IMR-90 (cell line): ENCODE measurements around the gene ENDOD1. TPM values are rescaled to one million over a fixed set of nuclear protein-coding genes. Genes with fewer than 3 reads are reported as not detected.

Experiments
- ATAC-seq: fragments of 200-7000 bp; cut with Tn5 transposase; 2 replicates; pipeline ENCODE4 v1.9.1; 2020; ENCODE audit warnings: low read depth, mild to moderate bottlenecking, moderate library complexity
- BruUV-seq: library from RNA; stranded (reverse); fragments of 400-500 nt; replicated peaks from 2 replicates; lab custom pipeline; 2021; lab: Mats Ljungman, UMichigan
- CTCF ChIA-PET: fragments of 300-600 bp; formaldehyde crosslinking; extraction: SDS; loops from one replicate; lab custom pipeline; 2021; ENCODE audit warnings: antibody characterized with exemption; lab: Yijun Ruan, JAX
- POLR2A ChIA-PET: fragments of 300-600 bp; sonication (Branson Sonifier 250); formaldehyde crosslinking; loops from one replicate; lab custom pipeline; 2022; ENCODE audit warnings: antibody characterized with exemption; ENCODE audit not compliant: unreplicated experiment; lab: Charles Lee
- DNase-seq: peaks from one replicate; pipeline ENCODE4 v3.0.0; 2013
- H2AFZ ChIP-seq: replicated peaks from 2 replicates; pipeline ENCODE3; 2013; ENCODE audit warnings: low read length, mild to moderate bottlenecking; ENCODE audit not compliant: poor library complexity
- H2AK5ac ChIP-seq: 2 replicates; pipeline ENCODE4 v1.6.1; 2013; ENCODE audit warnings: low read depth, low read length, inconsistent platforms
- H2AK9ac ChIP-seq: replicated peaks from 2 replicates; pipeline ENCODE3; 2013; ENCODE audit warnings: mild to moderate bottlenecking, low read depth, low read length, moderate library complexity; ENCODE audit not compliant: poor library complexity
- H2BK120ac ChIP-seq: 2 replicates; pipeline ENCODE4 v1.6.1; 2013; ENCODE audit warnings: low read depth, low read length, inconsistent platforms
- H2BK15ac ChIP-seq: 3 replicates; pipeline ENCODE4 v1.6.1; 2013; ENCODE audit warnings: low read depth, low read length, inconsistent platforms
- H2BK20ac ChIP-seq: 2 replicates; pipeline ENCODE4 v1.6.1; 2013; ENCODE audit warnings: low read depth, mild to moderate bottlenecking, inconsistent platforms, low read length, moderate library complexity
- H2BK5ac ChIP-seq: 2 replicates; pipeline ENCODE4 v1.6.1; 2013; ENCODE audit warnings: mild to moderate bottlenecking, low read depth, low read length, inconsistent platforms; ENCODE audit not compliant: poor library complexity, severe bottlenecking
- H3K14ac ChIP-seq: replicated peaks from 2 replicates; pipeline ENCODE4 v1.6.1; 2013; ENCODE audit warnings: low read depth, low read length, inconsistent platforms
- H3K18ac ChIP-seq: 2 replicates; pipeline ENCODE4 v1.6.1; 2013; ENCODE audit warnings: low read depth, low read length, control low read depth
- H3K23ac ChIP-seq: 2 replicates; pipeline ENCODE4 v1.6.1; 2013; ENCODE audit warnings: low read depth, low read length, inconsistent platforms
- H3K27ac ChIP-seq: 2 replicates; pipeline ENCODE4 v1.5.1; 2013; ENCODE audit warnings: mild to moderate bottlenecking, control low read depth, low read length; ENCODE audit not compliant: insufficient read depth
- H3K27me3 ChIP-seq: 2 replicates; pipeline ENCODE4 v1.6.1; 2013; ENCODE audit warnings: low read length; ENCODE audit not compliant: control insufficient read depth, insufficient read depth
- H3K36me3 ChIP-seq: 2 replicates; pipeline ENCODE4 v1.6.1; 2013; ENCODE audit warnings: low read length, mixed read lengths; ENCODE audit not compliant: control insufficient read depth, insufficient read depth
- H3K4ac ChIP-seq: 2 replicates; pipeline ENCODE4 v1.6.1; 2013; ENCODE audit warnings: low read depth, low read length, inconsistent platforms
- H3K4me1 ChIP-seq: 2 replicates; pipeline ENCODE4 v1.6.1; 2013; ENCODE audit warnings: low read length, mixed read lengths; ENCODE audit not compliant: control insufficient read depth, insufficient read depth
- H3K4me2 ChIP-seq: 2 replicates; pipeline ENCODE4 v1.6.1; 2013; ENCODE audit warnings: low read depth, mild to moderate bottlenecking, control low read depth, low read length, moderate library complexity
- H3K4me3 ChIP-seq: 2 replicates; pipeline ENCODE4 v1.5.1; 2013; ENCODE audit warnings: low read depth, mild to moderate bottlenecking, control low read depth, low read length, moderate library complexity; ENCODE audit not compliant: insufficient read depth
- H3K56ac ChIP-seq: 2 replicates; pipeline ENCODE4 v1.6.1; 2013; ENCODE audit warnings: low read length, inconsistent platforms; ENCODE audit not compliant: insufficient read depth; ENCODE audit errors: extremely low read depth
- H3K79me1 ChIP-seq, 2 experiments: 2 replicates each; pipeline ENCODE4 v1.6.1; 2013; ENCODE audit warnings: low read length in 2 of 2, inconsistent platforms in 1 of 2, low read depth in 1 of 2
- H3K9ac ChIP-seq: 2 replicates; pipeline ENCODE4 v1.6.1; 2013; ENCODE audit warnings: low read depth, low read length, control low read depth
- H3K9me1 ChIP-seq: 2 replicates; pipeline ENCODE4 v1.6.1; 2013; ENCODE audit warnings: low read length, inconsistent platforms; ENCODE audit not compliant: insufficient read depth
- H3K9me3 ChIP-seq: 2 replicates; pipeline ENCODE4 v1.6.1; 2013; ENCODE audit warnings: low read length; ENCODE audit not compliant: control insufficient read depth, insufficient read depth
- H4K20me1 ChIP-seq: 2 replicates; pipeline ENCODE4 v1.6.1; 2013; ENCODE audit warnings: low read length, inconsistent platforms; ENCODE audit not compliant: insufficient read depth
- H4K5ac ChIP-seq: 2 replicates; pipeline ENCODE4 v1.6.1; 2013; ENCODE audit warnings: mild to moderate bottlenecking, low read depth, low read length, control low read depth
- H4K8ac ChIP-seq, 2 experiments: 2 replicates each; pipeline ENCODE4 v1.6.1; 2013; ENCODE audit warnings: low read depth in 2 of 2, low read length in 2 of 2, control low read depth in 1 of 2, inconsistent platforms in 1 of 2
- H4K91ac ChIP-seq: 2 replicates; pipeline ENCODE4 v1.6.1; 2013; ENCODE audit warnings: low read depth, low read length, inconsistent platforms; ENCODE audit not compliant: insufficient read depth
- BHLHE40 ChIP-seq: fragments of 150-350 bp; IDR thresholded peaks from 2 replicates; pipeline ENCODE4 v1.6.1; 2016; ENCODE audit warnings: mild to moderate bottlenecking, low read depth, low read length
- CEBPB ChIP-seq: IDR thresholded peaks from 2 replicates; pipeline ENCODE4 v1.6.1; 2012; ENCODE audit warnings: low read depth, low read length, improper control_type of control experiment
- CHD1 ChIP-seq: IDR thresholded peaks from 2 replicates; pipeline ENCODE4 v1.6.1; 2012; ENCODE audit warnings: low read depth, low read length, improper control_type of control experiment
- FOS ChIP-seq: fragments of 150-350 bp; IDR thresholded peaks from 2 replicates; pipeline ENCODE4 v1.6.1; 2016; ENCODE audit warnings: low read depth, low read length
- MAFK ChIP-seq: IDR thresholded peaks from 2 replicates; pipeline ENCODE4 v1.6.1; 2012; ENCODE audit warnings: low read depth, low read length, improper control_type of control experiment
- MAZ ChIP-seq: IDR thresholded peaks from 2 replicates; pipeline ENCODE4 v1.6.1; 2012; ENCODE audit warnings: low read depth, mild to moderate bottlenecking, low read length, improper control_type of control experiment, moderate library complexity, borderline replicate concordance
- MXI1 ChIP-seq: IDR thresholded peaks from 2 replicates; pipeline ENCODE4 v1.6.1; 2012; ENCODE audit warnings: low read depth, mild to moderate bottlenecking, low read length, moderate library complexity, borderline replicate concordance
- NFE2L2 ChIP-seq: fragments of 150-350 bp; IDR thresholded peaks from 2 replicates; pipeline ENCODE4 v1.6.1; 2016; ENCODE audit warnings: low read depth, mild to moderate bottlenecking, low read length
- POLR2A ChIP-seq: IDR thresholded peaks from 2 replicates; pipeline ENCODE4 v1.6.1; 2012; ENCODE audit warnings: mild to moderate bottlenecking, low read depth, low read length
- RAD21 ChIP-seq: IDR thresholded peaks from 2 replicates; pipeline ENCODE4 v1.6.1; 2012; ENCODE audit warnings: low read length, improper control_type of control experiment
- RCOR1 ChIP-seq: IDR thresholded peaks from 2 replicates; pipeline ENCODE4 v1.6.1; 2012; ENCODE audit warnings: mild to moderate bottlenecking, low read length, improper control_type of control experiment; ENCODE audit not compliant: insufficient replicate concordance
- SMC3 ChIP-seq: fragments of 150-350 bp; IDR thresholded peaks from 2 replicates; pipeline ENCODE4 v1.6.1; 2016; ENCODE audit warnings: low read depth, mild to moderate bottlenecking, antibody characterized with exemption, low read length, moderate library complexity
- WGBS, 2 experiments: methylation state at CpG; one replicate each; pipeline versions ENCODE4 v1.1.5 to v1.1.7; 2013; ENCODE audit warnings: missing lambda C conversion rate in 2 of 2; ENCODE audit not compliant: insufficient read length in 1 of 2; ENCODE audit errors: extremely low coverage in 2 of 2; 5-methylcytosine and 5-hydroxymethylcytosine counted together
- dilution Hi-C: fragments of 300-500 bp; cut with HindIII; formaldehyde crosslinking; loops from one replicate; pipeline ENCODE4 v1.14.3; 2018; ENCODE audit warnings: low sequenced_read_pairs; ENCODE audit not compliant: unreplicated experiment
- in situ Hi-C: fragments of 300-500 bp; cut with MboI; formaldehyde crosslinking; loops from 3 replicates; pipeline ENCODE4 v1.14.3; 2019; ENCODE audit warnings: low sequenced_read_pairs, inconsistent platforms, mixed read lengths
- intact Hi-C: fragments of 100-400 bp; cut with micrococcal nuclease; formaldehyde crosslinking; loops from 2 replicates; pipeline ENCODE4 v1.10.0; 2022
- polyA plus RNA-seq, 3 experiments: library from polyadenylated mRNA; depleted of rRNA; stranded (reverse); fragments of >200 nt; gene quantifications; 2 replicates each; pipeline ENCODE4 v1.2.3, GENCODE V29; 2012; ENCODE audit warnings: low replicate concordance in 1 of 3
- total RNA-seq: library from RNA; depleted of rRNA; stranded (reverse); fragments of >200 nt; gene quantifications from 2 replicates; pipeline ENCODE4 v1.2.3, GENCODE V29; 2012
- TF ChIP-seq, protein P1 (sequence below): fragments of 150-350 bp; IDR thresholded peaks from 2 replicates; pipeline ENCODE4 v1.6.1; 2016; ENCODE audit warnings: low read depth, mild to moderate bottlenecking, low read length, moderate library complexity, borderline replicate concordance
- TF ChIP-seq, protein P2 (sequence below): conservative IDR thresholded peaks from 2 replicates; pipeline ENCODE4 v1.5.1; 2012; ENCODE audit warnings: mild to moderate bottlenecking, low read depth, low read length, improper control_type of control experiment
- TF ChIP-seq, protein P3 (sequence below): fragments of 150-350 bp; IDR thresholded peaks from 2 replicates; pipeline ENCODE4 v1.6.1; 2017; ENCODE audit warnings: mild to moderate bottlenecking, antibody characterized with exemption, low read length, low read depth

The ENDOD1 gene
- total and polyA plus RNA-seq, 2 of the 4 experiments (the other 2 are of a cell fraction) = 7.0 to 17.6 TPM

DNA sequence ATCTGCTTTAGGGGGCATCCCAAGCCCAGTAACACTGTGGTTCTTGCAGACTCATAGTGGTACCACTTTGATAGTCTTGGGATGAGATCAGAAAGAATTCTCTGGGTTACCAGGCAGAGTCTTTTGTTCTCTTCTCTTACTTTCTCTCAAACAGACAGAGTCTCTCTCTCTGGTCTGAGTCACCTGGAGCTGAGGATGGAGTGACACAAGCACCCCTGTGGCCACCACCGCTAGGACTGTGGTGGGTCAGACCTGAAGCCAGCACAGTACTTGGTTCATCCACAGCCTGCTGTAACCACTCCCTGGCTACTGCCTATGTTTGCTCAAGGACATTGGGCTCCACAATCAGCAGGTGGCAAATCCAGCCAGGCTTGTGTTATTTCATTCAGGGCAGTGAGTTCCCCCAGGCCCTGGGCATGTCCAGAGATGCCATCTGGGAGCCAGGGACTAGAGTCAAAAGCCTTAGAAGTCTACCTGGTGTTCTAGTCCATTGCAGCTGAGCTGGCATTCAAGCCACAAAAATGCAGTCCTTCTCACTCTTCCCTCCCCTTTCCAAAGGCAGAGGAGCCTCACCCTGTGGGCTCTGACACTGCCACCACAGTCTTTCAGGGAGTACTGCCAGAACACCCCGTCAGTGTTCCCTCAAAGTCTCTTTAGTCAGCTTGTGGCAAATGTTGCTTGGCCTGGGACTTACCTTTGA is 29.9 kb downstream of the ENDOD1 start:
- DNase-seq = no peak
- intact Hi-C loops (no loop called here), in situ Hi-C loops (no loop called here), dilution Hi-C loops (no loop called here)
- Histone ChIP-seq H3K27ac (no peak overlapping the region), H3K4me3 (no peak overlapping the region), H3K27me3 (no peaks in the 10 kb centered on the region), H2AK9ac (no peak overlapping the region), H3K4me1 (no peaks in the 10 kb centered on the region), H2BK5ac (no peak overlapping the region), H2AK5ac (no peak overlapping the region), H2AFZ (no peak overlapping the region), H3K4ac (no peak overlapping the region), H4K8ac (no peak overlapping the region), H2BK15ac (no peak overlapping the region), H3K79me1 (no peaks in the 10 kb centered on the region), H2BK120ac (no peak overlapping the region), H3K9me3 (no peaks in the 10 kb centered on the region), H3K14ac (no peak overlapping the region), H4K5ac (no peak overlapping the region), H4K20me1 (no peaks in the 10 kb centered on the region), H3K36me3 (no peaks in the 10 kb centered on the region), H3K23ac (no peak overlapping the region), H3K9me1 (no peaks in the 10 kb centered on the region), H3K9ac (no peak overlapping the region), H3K4me2 (no peak overlapping the region), H4K91ac (no peak overlapping the region), H3K18ac (no peak overlapping the region), H3K56ac (no peak overlapping the region), H2BK20ac (no peak overlapping the region)
- no TSS peak for BruUV-seq
- CTCF ChIA-PET = interaction anchor here (0.7 kb wide), 1 partner anchor 1793 kb away, joined by 4 read pairs; no protein-coding TSS in a partner anchor
- TF ChIP-seq MXI1 (no peak), MAFK (no peak), CEBPB (no peak), BHLHE40 (no peak), FOS (no peak), CHD1 (no peak), POLR2A (no peak), RCOR1 (no peak), SMC3 (no peak), NFE2L2 (no peak), MAZ (no peak), RAD21 (no peak)
- TF ChIP-seq, protein P1, sequence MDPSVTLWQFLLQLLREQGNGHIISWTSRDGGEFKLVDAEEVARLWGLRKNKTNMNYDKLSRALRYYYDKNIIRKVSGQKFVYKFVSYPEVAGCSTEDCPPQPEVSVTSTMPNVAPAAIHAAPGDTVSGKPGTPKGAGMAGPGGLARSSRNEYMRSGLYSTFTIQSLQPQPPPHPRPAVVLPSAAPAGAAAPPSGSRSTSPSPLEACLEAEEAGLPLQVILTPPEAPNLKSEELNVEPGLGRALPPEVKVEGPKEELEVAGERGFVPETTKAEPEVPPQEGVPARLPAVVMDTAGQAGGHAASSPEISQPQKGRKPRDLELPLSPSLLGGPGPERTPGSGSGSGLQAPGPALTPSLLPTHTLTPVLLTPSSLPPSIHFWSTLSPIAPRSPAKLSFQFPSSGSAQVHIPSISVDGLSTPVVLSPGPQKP = no peak
- TF ChIP-seq, protein P2, sequence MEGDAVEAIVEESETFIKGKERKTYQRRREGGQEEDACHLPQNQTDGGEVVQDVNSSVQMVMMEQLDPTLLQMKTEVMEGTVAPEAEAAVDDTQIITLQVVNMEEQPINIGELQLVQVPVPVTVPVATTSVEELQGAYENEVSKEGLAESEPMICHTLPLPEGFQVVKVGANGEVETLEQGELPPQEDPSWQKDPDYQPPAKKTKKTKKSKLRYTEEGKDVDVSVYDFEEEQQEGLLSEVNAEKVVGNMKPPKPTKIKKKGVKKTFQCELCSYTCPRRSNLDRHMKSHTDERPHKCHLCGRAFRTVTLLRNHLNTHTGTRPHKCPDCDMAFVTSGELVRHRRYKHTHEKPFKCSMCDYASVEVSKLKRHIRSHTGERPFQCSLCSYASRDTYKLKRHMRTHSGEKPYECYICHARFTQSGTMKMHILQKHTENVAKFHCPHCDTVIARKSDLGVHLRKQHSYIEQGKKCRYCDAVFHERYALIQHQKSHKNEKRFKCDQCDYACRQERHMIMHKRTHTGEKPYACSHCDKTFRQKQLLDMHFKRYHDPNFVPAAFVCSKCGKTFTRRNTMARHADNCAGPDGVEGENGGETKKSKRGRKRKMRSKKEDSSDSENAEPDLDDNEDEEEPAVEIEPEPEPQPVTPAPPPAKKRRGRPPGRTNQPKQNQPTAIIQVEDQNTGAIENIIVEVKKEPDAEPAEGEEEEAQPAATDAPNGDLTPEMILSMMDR = no peak
- TF ChIP-seq, protein P3, sequence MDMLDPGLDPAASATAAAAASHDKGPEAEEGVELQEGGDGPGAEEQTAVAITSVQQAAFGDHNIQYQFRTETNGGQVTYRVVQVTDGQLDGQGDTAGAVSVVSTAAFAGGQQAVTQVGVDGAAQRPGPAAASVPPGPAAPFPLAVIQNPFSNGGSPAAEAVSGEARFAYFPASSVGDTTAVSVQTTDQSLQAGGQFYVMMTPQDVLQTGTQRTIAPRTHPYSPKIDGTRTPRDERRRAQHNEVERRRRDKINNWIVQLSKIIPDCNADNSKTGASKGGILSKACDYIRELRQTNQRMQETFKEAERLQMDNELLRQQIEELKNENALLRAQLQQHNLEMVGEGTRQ = no peak
- WGBS, 2 experiments = 90% methylated on average over 2 of the region's 2 CpGs; no CpG with 5 or more reads in 1 of the 2 experiments
- POLR2A ChIA-PET = no interaction called here
- no peak for ATAC-seq
